Omental fat pad (tissue), 4 donors: ENCODE data around the gene AFF3. TPM values are rescaled to one million over a fixed set of nuclear protein-coding genes. Genes with fewer than 3 reads are reported as not detected.

Experiments
- ATAC-seq: fragments of 150-250 bp; one replicate; pipeline ENCODE4 v1.9.1; 2016; ENCODE audit warnings: mild to moderate bottlenecking, moderate library complexity; ENCODE audit not compliant: low FRiP score
- DNase-seq: peaks from one replicate; pipeline ENCODE4 v3.0.0-alpha.2; 2019; ENCODE audit warnings: low spot score
- total RNA-seq, 4 donors: library from RNA; depleted of rRNA; stranded (reverse); fragments of >200 nt; gene quantifications; one replicate each; pipeline ENCODE4 v1.1.0, GENCODE V29; 2016
- TF ChIP-seq, protein P1 (sequence below), 3 donors: fragments of 450-650 bp; IDR thresholded peaks; one replicate each; pipeline ENCODE4 v1.5.1; 2016 to 2017; ENCODE audit warnings: antibody characterized with exemption in 3 of 3, mild to moderate bottlenecking in 3 of 3, moderate library complexity in 2 of 3

Gene AFF3
- total RNA-seq, 4 donors from 2014 or later: 1.4 to 6.0 (median 2.7) TPM

DNA sequence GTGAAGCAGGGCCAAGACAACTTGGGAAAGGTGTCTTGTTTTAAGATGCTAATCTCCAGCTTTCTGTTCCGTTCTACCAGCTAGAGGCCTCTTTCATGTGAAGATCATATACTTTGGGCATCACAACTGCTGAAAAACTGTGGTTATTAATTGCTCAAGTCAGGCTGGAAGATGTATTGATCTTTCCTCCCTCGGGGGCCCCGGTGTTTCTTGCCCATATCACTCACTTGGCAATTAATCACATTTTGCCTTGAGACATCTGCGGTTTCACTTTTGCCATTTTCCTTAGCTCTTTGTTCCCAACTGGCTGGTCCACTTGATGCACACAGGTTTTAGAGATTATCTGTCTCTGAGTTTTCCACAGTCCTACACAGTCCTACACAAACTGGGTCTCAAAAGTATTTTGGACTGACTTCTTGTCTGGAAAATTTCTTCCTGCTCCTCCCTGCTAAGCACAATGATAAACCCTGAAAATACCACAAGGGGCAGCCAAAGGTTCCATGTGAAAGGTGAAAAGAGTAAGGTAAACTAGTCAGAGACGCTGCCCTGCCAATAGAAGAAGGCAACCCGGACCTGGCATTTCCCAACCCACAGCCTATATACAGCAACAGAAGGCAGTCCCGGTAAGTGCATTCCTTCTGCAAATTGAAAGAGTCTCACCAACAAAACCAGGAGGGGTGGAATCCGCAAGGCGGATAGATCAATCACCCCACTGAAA is 181.0 kb downstream of the AFF3 start:
- TF ChIP-seq, protein P1, sequence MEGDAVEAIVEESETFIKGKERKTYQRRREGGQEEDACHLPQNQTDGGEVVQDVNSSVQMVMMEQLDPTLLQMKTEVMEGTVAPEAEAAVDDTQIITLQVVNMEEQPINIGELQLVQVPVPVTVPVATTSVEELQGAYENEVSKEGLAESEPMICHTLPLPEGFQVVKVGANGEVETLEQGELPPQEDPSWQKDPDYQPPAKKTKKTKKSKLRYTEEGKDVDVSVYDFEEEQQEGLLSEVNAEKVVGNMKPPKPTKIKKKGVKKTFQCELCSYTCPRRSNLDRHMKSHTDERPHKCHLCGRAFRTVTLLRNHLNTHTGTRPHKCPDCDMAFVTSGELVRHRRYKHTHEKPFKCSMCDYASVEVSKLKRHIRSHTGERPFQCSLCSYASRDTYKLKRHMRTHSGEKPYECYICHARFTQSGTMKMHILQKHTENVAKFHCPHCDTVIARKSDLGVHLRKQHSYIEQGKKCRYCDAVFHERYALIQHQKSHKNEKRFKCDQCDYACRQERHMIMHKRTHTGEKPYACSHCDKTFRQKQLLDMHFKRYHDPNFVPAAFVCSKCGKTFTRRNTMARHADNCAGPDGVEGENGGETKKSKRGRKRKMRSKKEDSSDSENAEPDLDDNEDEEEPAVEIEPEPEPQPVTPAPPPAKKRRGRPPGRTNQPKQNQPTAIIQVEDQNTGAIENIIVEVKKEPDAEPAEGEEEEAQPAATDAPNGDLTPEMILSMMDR (IDR thresholded peaks at IDR 0.05): no peak
- no peak for DNase-seq
- no peak for ATAC-seq

GRCh38 chr2:99960790-99961189 is 181.6 kb downstream of the AFF3 start:
- no peak for DNase-seq
- no peak for ATAC-seq
- TF ChIP-seq, protein P1 (IDR thresholded peaks at IDR 0.05): no peak

GRCh38 chr2:99960291-99960690 is 182.1 kb downstream of the AFF3 start:
- ATAC-seq (no peak), DNase-seq (no peak)
- TF ChIP-seq, protein P1 (IDR thresholded peaks at IDR 0.05): no peak

DNA sequence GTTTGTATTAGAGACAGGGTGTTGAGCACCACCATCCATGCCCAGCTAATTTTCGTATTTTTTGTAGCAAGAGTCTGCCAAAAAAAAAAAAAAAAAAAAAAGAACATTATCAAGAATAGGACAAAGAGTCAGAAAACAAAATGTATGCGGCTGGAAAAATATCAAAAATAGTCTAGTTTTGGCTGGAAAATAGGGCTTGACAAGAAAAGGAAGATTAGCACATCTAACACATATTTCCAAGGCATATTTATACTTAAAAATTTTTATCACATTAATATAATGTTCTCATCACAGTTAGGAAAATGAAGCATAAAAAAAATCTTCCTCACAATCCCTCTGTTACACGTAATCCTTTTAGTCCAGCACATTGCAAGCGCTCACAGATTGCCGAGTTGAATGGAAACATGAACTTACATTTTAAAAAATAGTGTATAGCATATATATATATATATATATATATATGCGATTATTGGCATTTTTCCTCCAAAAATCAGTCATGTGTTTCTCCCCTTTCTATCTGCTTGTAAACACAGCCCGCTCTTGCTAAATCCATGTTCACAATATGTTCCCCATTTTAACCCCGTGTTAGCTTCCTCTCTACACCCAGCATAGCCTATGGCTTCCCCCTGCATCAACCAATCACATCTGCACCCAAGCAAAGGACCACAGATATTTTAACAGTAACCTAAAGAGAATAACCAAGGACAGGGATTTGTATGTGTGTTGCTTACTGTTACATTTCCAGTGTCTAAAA is 183.0 kb downstream of the AFF3 start:
- TF ChIP-seq, protein P1 (IDR thresholded peaks at IDR 0.05): no peak

DNA sequence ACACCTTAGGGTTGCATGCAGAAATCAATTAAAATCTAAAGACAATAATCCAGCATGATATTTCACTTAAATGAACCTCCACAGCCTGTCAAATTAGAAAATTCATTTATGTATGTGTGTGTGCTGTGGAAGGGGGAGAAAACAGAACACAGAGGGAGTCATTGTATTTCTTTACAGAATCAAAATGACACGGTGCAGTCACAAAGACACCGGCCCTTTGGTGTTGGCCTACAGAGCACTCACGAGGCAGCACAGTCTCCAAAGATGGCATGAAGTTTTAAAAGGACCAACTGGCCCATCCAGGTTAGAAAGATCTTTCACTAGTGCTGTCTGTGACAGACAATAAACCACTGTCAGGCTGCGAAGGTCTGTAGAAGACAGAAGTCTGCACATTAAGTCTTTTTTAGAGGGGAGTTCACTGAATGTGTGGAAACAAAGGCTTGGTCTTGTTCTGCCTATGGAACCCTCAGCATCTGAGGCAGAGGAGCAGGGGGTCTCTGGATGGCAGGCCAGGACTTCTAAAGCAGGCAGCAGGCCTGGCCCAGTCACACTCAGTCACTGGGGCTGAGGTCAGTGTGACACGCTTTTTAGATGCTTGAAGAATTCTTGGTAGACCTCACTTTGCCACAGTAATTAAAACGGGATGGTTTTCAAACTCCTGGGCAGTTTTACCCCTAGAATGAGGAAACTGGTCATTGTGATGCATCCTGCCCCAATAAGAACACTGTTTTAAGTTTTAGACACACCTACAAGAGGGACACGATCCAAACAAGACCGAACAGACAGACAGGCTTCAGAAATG is 184.9 kb downstream of the AFF3 start:
- no peak for ATAC-seq
- TF ChIP-seq, protein P1 (IDR thresholded peaks at IDR 0.05): no peak

More for the DNA sequence above, 183.0 kb downstream of the AFF3 start:
- DNase-seq (no peak), ATAC-seq (no peak)

GRCh38 chr2:99956232-99957030 is 186.0 kb downstream of the AFF3 start:
- DNase-seq: no peak
- no peak for ATAC-seq
- TF ChIP-seq, protein P1 (IDR thresholded peaks at IDR 0.05): no peak

More for the DNA sequence above, 184.9 kb downstream of the AFF3 start:
- DNase-seq: no peak
